WERI-Rb-1 (cell line): ENCODE measurements around the gene AGTRAP.

ENCODE experiments used
- DNase-seq: peaks from one replicate; pipeline ENCODE4 v3.0.0-alpha.2; 2020
- H3K27ac ChIP-seq: fragments of 250-450 bp; sonication (Bioruptor Pico); 2 replicates; pipeline ENCODE4 v1.5.1; 2020; ENCODE audit warnings: mild to moderate bottlenecking, moderate library complexity
- H3K27me3 ChIP-seq: fragments of 250-450 bp; sonication (Bioruptor Pico); 2 replicates; pipeline ENCODE4 v1.5.1; 2021; ENCODE audit warnings: mild to moderate bottlenecking, low read depth, moderate library complexity; ENCODE audit not compliant: insufficient read depth, severe bottlenecking
- H3K36me3 ChIP-seq: fragments of 250-450 bp; sonication (Bioruptor Pico); 2 replicates; pipeline ENCODE4 v1.5.1; 2020; ENCODE audit warnings: mild to moderate bottlenecking, moderate library complexity
- H3K4me3 ChIP-seq: 2 replicates; pipeline ENCODE4 v1.5.1; 2011; ENCODE audit warnings: low read depth, mild to moderate bottlenecking, control low read depth, low read length
- H3K9me3 ChIP-seq: fragments of 250-450 bp; sonication (Bioruptor Pico); 2 replicates; pipeline ENCODE4 v1.5.1; 2021; ENCODE audit warnings: mild to moderate bottlenecking, moderate library complexity; ENCODE audit not compliant: severe bottlenecking
- TF ChIP-seq, protein P1 (sequence below): IDR thresholded peaks from 2 replicates; pipeline ENCODE4 v1.5.1; 2011; ENCODE audit warnings: low read depth, mild to moderate bottlenecking, control low read depth, inconsistent platforms, low read length

AGTRAP gene

DNA sequence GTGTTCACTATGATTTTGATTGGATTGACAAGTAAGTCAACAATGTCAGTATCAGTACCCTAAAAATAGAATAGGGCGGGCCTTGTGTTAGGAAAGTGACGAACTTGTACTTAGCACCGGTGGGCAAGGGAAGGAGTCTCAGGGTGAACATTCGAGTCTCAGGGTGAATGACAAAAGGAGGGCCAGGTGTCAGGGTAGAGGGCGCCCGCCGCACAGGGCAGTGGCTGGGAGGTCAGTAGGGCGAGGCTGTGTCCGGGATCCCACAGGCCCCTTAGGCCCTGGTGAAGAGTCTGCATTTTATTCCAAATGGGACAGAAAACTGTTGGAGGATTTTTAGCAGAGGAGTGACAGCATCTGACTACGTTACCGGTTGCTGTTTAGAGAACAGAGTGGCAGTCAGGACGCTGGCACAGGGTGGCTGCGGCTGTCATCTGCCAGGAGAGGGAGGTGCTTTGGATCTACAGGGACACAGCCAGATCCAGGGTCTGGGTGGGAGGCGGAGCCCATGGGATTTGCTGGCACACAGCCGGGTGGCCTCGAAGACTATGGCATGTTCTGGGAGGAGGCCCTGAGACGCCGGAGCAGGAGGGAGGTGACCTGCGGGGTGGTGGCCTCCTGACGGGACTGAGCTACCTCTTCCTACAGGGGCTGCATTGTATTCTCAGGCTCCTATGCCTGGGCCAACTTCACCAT is 11.0 kb downstream of the AGTRAP start:
- no peak overlapping the region for H3K4me3 ChIP-seq
- no peak for DNase-seq
- no peaks in the 10 kb centered on the region for H3K27me3 ChIP-seq
- TF ChIP-seq, protein P1, sequence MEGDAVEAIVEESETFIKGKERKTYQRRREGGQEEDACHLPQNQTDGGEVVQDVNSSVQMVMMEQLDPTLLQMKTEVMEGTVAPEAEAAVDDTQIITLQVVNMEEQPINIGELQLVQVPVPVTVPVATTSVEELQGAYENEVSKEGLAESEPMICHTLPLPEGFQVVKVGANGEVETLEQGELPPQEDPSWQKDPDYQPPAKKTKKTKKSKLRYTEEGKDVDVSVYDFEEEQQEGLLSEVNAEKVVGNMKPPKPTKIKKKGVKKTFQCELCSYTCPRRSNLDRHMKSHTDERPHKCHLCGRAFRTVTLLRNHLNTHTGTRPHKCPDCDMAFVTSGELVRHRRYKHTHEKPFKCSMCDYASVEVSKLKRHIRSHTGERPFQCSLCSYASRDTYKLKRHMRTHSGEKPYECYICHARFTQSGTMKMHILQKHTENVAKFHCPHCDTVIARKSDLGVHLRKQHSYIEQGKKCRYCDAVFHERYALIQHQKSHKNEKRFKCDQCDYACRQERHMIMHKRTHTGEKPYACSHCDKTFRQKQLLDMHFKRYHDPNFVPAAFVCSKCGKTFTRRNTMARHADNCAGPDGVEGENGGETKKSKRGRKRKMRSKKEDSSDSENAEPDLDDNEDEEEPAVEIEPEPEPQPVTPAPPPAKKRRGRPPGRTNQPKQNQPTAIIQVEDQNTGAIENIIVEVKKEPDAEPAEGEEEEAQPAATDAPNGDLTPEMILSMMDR = no peak
- no peaks in the 10 kb centered on the region for H3K9me3 ChIP-seq
- no peak overlapping the region for H3K27ac ChIP-seq
- peaks cover 14% of the 10 kb centered on the region for H3K36me3 ChIP-seq

DNA sequence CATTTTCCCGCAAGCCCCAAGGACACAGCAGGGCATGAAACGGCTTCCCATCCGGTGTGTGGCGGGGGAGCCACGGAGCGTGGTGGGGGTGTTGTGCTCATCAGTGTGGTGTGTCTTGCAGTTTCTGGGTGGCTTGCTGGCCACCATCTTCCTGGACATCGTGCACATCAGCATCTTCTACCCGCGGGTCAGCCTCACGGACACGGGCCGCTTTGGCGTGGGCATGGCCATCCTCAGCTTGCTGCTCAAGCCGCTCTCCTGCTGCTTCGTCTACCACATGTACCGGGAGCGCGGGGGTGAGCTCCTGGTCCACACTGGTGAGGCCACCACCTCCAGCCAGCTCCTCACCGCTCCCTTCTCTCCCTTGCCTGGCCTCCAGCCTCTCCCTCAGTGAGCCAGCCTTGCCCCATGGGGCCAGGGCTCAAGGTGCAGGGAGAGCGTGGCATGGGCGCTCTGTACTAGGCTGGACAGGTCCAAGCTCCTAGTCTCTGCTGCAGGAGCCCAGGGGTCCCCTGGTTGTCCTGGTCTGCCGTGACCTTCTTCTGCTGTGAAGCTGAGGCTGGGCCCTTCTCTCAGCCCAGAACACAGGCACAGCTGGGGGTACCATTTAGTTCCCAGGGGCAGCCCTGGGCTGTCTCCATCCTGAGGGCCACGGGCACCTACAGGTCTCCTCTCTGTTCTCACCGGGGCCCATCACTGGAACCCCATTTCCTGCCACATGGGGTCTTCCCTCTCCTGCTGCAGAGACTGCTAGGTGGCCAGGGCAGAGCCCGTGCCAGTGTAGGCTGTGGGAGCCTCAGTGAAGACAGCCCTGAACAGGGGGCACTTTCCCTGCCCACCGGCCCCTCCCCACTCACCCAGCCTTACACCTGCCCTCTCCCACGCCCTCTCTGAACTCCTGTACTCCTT is 12.6 kb downstream of the AGTRAP start:
- no peak overlapping the region; the same call in 1 of the 2 replicates for H3K27ac ChIP-seq
- DNase-seq = no peak

DNA sequence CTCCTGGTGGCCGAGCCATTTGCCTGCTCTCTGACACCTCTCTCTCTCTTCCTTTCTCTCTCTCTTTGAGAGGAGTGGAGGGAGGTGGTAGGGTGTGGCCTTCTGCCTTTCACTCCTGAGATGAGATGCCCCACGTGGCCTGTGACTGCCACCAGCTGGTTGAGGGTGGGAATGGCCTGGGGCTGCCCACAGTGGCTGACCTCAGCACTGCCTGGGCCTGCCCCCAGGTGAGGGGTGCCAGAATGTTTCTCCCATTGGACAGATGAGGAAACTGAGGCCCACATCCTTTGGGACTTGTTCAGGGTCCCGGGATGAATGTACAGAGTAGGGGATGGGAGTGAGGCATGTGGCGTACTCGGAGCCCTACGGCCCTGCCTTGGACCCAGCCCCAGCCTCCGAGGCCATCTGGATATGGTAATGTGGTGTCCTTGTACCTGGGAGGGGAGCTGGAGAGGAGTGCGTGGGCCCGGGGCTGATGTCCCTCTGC is 13.3 kb downstream of the AGTRAP start:
- Histone ChIP-seq H3K27ac (no peak overlapping the region; the same call in 1 of the 2 replicates), H3K9me3 (no peaks in the 10 kb centered on the region), H3K27me3 (no peaks in the 10 kb centered on the region), H3K36me3 (peaks cover 14% of the 10 kb centered on the region), H3K4me3 (no peak overlapping the region)
- peak; percentile 85 for DNase-seq
- TF ChIP-seq, protein P1 = peak; percentile 94

More for the DNA sequence above, 12.6 kb downstream of the AGTRAP start:
- H3K27me3 ChIP-seq = no peaks in the 10 kb centered on the region
- no peak overlapping the region for H3K4me3 ChIP-seq
- TF ChIP-seq, protein P1 = no peak
- no peaks in the 10 kb centered on the region for H3K9me3 ChIP-seq
- peaks cover 14% of the 10 kb centered on the region for H3K36me3 ChIP-seq

- DNase-seq = no peak
- Histone ChIP-seq H3K4me3 (no peak overlapping the region), H3K36me3 (peaks cover 14% of the 10 kb centered on the region), H3K9me3 (no peaks in the 10 kb centered on the region), H3K27me3 (no peaks in the 10 kb centered on the region), H3K27ac (no peak overlapping the region)
- TF ChIP-seq, protein P1 = no peak
Measured at GRCh38 chr1:11749996-11750395, 14.1 kb downstream of the AGTRAP start.

DNA sequence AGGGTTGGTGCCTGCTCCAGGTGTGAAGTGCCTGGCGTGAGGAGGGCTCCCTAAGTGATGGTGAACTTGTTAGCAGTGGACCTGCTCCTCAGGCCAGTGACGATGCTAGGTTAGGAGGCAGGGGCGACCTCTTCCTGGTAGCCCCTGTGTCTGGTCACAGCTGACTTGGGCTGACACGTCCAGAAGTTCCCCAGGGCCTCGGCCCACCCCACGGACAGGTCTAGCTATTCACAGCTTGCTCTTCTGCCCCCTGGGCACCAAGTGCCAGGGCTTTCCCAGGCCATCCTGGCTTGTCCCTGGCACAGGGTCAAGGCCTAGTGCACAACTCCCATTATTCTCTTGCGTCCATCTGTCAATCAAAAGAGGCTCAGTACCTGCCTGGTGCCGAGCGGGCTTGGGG is 15.2 kb downstream of the AGTRAP start:
- no peak overlapping the region for H3K4me3 ChIP-seq
- TF ChIP-seq, protein P1 = no peak
- H3K9me3 ChIP-seq = no peaks in the 10 kb centered on the region
- H3K27ac ChIP-seq = no peak overlapping the region
- no peak for DNase-seq
- H3K27me3 ChIP-seq = no peaks in the 10 kb centered on the region
- H3K36me3 ChIP-seq = peaks cover 14% of the 10 kb centered on the region
